Measurements from ENCODE around the gene CBLC. TPM values are rescaled to one million over a fixed set of nuclear protein-coding genes. Genes with fewer than 3 reads are reported as not detected.
"Not testable (repeated sequence)": the region's sequence is repeated elsewhere in the genome, so short reads cannot be mapped to it uniquely, and the experiment has no call there.

Gene CBLC
- polyA plus RNA-seq, 4 donors: 4.3 to 7.4 (median 5.7) TPM

- DNase-seq (ENCODE audit: low read depth in 4 of 4, low spot score in 3 of 4): no peak
Observed at GRCh38 chr19:44816301-44816700, 38.6 kb downstream of the CBLC start.

- DNase-seq (ENCODE audit: low read depth in 4 of 4, low spot score in 3 of 4): no peak
Observed at GRCh38 chr19:44817725-44818465, 40.2 kb downstream of the CBLC start.

- no peak for DNase-seq (ENCODE audit: low read depth in 4 of 4, low spot score in 3 of 4)
Observed at GRCh38 chr19:44818466-44819031, 40.9 kb downstream of the CBLC start.

- DNase-seq (ENCODE audit: low read depth in 4 of 4, low spot score in 3 of 4): no peak
Observed at GRCh38 chr19:44819246-44819832, 41.6 kb downstream of the CBLC start.

- no peak for DNase-seq (ENCODE audit: low read depth in 4 of 4, low spot score in 3 of 4)
Observed at GRCh38 chr19:44820648-44821609, 43.2 kb downstream of the CBLC start.

GRCh38 chr19:44822177-44822576, 44.5 kb downstream of the CBLC start:
- DNase-seq (ENCODE audit: low read depth in 4 of 4, low spot score in 3 of 4): no peak

GRCh38 chr19:44822670-44823372, 45.1 kb downstream of the CBLC start:
- DNase-seq (ENCODE audit: low read depth in 4 of 4, low spot score in 3 of 4): no peak

GRCh38 chr19:44823373-44823698, 45.6 kb downstream of the CBLC start:
- DNase-seq (ENCODE audit: low read depth in 4 of 4, low spot score in 3 of 4): no peak

- no peak for DNase-seq (ENCODE audit: low read depth in 4 of 4, low spot score in 3 of 4)
Observed at GRCh38 chr19:44824761-44825160, 47.1 kb downstream of the CBLC start.

GRCh38 chr19:44832875-44833274, 55.2 kb downstream of the CBLC start:
- not testable (repeated sequence) for DNase-seq (ENCODE audit: low read depth in 4 of 4, low spot score in 3 of 4)

- not testable (repeated sequence) for DNase-seq (ENCODE audit: low read depth in 4 of 4, low spot score in 3 of 4)
Observed at GRCh38 chr19:44834399-44834798, 56.7 kb downstream of the CBLC start.

GRCh38 chr19:44839276-44839675, 61.6 kb downstream of the CBLC start:
- no peak for DNase-seq (ENCODE audit: low read depth in 4 of 4, low spot score in 3 of 4)

- DNase-seq (ENCODE audit: low read depth in 4 of 4, low spot score in 3 of 4): no peak
Observed at GRCh38 chr19:44840811-44841210, 63.1 kb downstream of the CBLC start.

GRCh38 chr19:44841231-44841630, 63.5 kb downstream of the CBLC start:
- DNase-seq (ENCODE audit: low read depth in 4 of 4, low spot score in 3 of 4): no peak

GRCh38 chr19:44845286-44845611, 67.6 kb downstream of the CBLC start:
- DNase-seq (ENCODE audit: low read depth in 4 of 4, low spot score in 3 of 4): no peak

GRCh38 chr19:44845612-44846454, 68.1 kb downstream of the CBLC start, which contains the start of gene NECTIN2:
Gene NECTIN2, plus strand, starts transcription at chr19:44846297. Its CDS starts 229 bp downstream, at chr19:44846526.
- DNase-seq (ENCODE audit: low read depth in 4 of 4, low spot score in 3 of 4): peak; percentile 97 to 100 (median 98)

GRCh38 chr19:44846455-44847143, 68.9 kb downstream of the CBLC start:
- peak in 3 of 4 donors; percentile 47 to 61 (median 52) for DNase-seq (ENCODE audit: low read depth in 4 of 4, low spot score in 3 of 4)

- peak; percentile 55 to 66 (median 57) for DNase-seq (ENCODE audit: low read depth in 4 of 4, low spot score in 3 of 4)
Observed at GRCh38 chr19:44847144-44848035, 69.7 kb downstream of the CBLC start.

Data from right renal pelvis (tissue), 4 donors.